ENCODE data around the gene CDK11A.
"Not testable (repeated sequence)": the region's sequence is repeated elsewhere in the genome, so short reads cannot be mapped to it uniquely, and the experiment has no call there.

Gene CDK11A

GRCh38 chr1:1683104-1683905, 40.9 kb downstream of the CDK11A start:
- no peak for DNase-seq (ENCODE audit: low spot score)

- no peak for DNase-seq (ENCODE audit: low spot score)
Measured at GRCh38 chr1:1680912-1681273, 43.3 kb downstream of the CDK11A start.

DNA sequence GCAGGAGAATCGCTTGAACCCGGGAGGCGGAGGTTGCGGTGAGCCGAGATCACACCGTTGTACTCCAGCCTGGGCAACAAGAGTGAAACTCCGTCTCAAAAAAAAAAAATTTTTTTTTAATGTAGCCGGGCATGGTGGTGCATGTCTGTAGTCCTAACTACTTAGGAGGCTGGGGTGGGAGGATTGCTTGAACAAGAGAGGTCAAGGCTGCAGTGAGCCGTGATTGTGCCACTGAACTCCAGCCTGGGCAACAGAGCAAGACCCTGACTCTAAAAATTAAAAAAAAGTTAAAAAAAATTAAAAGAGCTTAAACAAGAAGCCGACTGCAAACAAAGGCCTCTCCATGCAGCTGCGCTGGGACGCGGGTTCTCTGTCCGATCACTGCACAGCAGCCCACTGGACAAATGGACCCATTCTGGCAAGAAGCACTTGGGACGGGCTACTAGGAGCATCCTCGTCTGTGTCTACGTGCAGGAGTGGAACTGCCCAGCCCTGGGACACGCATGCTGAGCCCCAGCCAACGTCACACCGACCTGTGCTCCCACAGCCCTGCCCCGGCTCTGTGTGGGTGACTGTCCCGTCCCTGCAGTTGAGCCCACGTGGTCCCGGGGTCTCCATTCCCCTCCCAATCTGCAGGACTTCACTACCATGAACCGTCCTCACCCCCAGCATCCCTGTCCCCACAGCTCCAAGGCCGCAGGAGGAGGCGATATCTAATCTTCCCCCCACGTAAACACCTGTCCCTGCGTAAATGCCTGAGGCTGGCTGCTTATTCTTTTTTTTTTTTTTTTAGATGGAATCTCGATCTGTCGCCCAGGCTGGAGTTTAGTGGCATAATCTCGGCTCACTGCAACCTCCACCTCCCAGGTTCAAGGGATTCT, 43.9 kb downstream of the CDK11A start:
- DNase-seq (ENCODE audit: low spot score): no peak

DNA sequence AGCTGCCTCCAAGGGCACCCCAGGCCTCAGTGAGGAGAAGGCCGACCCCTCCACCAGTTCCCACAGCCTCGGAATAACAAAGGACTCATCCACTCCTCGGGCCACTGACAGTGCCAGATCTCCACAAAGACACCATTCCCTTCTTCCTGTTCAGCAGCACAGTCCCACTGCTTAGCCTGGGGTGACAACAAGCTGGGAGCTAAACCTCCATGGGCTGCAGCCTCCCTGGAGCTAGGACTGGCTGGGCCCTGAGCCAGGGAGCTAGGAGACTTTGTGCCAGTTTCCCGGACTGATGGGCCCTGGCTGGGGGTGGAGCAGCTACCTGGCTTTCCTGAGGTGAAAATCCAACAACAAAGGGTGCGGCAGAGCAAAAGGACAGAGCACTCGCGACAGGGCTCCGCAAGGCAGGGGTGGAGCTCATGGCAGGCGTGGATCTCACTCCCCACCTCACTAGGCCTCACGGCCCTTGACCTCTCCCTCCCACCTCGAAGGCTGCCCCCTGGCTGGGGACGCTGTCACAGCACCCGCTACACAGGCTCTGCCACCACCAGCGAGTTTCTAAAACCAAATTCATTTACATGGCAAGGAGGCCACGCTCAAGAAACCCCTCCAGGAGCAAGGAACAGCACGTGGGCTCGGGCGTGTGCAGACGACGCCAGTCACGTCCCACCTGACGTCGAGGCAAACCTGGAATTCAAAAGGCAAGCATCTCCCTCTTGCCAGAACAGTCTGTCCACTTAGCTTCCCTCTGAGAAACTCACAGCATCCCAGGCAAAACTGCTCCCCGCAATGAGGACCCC, 45.4 kb downstream of the CDK11A start:
- DNase-seq (ENCODE audit: low spot score): peak; percentile 47

DNA sequence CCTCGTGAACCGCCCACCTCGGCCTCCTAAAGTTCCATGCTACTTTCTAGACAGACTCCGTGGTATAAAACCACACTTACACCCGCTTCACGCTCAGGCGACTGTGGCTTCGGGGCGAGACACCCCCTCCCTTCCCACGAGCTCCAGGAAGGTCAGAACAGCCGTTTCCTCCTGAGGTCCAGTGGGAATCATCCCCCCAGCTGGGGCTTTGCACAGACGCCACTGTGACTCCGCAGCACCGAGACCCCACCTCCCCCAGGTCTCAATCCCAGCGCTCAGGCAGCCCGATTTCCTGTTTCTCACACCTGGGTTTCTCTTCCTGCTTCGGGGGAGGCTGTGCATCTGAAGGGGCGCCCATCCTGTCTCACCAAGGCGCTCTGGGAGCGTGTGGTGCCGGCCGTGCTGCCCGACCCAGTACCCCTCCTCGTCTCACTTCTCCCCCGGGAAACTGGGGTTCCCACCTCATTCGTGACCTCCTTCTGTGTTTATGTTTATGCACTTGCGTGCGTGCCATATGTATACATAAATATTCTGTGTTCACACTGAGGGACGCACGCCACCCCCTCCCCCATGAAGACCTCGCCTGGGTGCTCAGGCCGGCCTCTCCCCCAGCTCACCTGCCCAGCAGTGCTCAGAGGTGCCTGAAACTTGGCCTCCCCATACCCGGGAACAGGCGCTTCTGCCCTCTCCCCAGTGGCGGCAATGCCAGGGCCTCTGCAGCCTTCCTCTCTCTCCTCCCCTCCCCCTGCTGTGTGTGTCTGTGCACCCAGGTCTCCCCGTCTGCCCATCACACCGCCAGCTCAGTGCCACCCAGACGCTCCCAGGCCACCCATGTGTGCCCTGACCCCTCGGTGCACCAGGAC, 46.2 kb downstream of the CDK11A start:
- peak; percentile 22 for DNase-seq (ENCODE audit: low spot score)

DNA sequence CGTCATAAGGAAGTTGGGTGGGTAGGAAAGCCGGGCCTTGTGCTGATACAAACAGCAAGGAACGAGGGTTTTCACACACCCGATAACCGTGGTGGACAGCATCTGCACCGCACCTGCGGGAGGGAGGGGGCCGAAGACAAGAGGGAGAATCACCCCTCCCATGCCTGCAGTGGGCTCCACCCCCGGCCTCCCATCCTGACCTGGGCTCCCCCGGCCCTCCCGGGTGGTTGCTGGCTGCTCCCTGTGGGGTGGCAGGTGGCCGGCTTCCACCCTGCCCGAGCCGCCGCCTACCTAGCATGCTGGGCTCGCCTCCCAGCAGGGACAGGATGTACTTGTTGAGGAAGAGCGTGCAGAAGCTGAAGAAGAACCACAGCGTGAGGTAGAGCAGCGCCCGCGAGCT, 48.1 kb downstream of the CDK11A start:
- DNase-seq (ENCODE audit: low spot score): not testable (repeated sequence)

DNA sequence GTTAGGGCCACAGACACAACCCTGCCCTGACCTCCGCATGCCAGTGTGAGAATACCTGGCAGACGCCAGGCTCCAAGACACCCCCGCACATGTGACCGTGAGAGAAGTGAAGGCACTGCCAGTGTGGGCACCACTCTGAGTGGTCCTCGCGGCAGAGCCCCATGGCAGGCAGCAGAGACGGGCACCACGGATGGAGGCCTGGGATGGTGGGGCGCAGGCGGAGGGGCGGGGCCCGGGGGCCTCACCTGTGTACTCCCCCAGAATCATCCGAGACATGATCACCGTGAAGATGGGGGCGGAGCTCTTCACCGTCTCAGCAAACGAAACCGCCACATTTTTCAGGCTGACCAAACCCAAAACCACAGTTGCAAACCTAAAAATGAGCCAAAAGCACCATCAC, 48.9 kb downstream of the CDK11A start:
- DNase-seq (ENCODE audit: low spot score): not testable (repeated sequence)

DNA sequence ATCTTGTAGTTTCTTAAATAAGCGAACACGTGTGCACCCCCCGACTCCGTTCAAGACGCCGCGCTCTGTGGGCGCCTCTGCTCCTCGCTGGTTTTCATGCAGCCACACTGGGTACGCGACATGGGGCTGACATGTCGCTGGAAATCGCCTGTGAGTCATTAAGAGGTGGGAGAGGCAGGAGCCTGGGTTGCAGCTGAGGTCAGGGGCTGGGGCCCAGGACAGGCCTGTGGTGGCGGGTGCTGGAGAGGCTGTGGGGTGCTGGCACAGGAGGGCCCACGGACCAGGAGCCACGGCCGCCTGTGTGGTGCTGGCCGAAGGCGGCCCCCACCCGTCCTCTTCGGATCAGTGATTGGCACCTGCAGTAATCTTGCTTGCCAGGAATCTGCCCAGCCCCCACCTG, 49.4 kb downstream of the CDK11A start:
- DNase-seq (ENCODE audit: low spot score): not testable (repeated sequence)

DNA sequence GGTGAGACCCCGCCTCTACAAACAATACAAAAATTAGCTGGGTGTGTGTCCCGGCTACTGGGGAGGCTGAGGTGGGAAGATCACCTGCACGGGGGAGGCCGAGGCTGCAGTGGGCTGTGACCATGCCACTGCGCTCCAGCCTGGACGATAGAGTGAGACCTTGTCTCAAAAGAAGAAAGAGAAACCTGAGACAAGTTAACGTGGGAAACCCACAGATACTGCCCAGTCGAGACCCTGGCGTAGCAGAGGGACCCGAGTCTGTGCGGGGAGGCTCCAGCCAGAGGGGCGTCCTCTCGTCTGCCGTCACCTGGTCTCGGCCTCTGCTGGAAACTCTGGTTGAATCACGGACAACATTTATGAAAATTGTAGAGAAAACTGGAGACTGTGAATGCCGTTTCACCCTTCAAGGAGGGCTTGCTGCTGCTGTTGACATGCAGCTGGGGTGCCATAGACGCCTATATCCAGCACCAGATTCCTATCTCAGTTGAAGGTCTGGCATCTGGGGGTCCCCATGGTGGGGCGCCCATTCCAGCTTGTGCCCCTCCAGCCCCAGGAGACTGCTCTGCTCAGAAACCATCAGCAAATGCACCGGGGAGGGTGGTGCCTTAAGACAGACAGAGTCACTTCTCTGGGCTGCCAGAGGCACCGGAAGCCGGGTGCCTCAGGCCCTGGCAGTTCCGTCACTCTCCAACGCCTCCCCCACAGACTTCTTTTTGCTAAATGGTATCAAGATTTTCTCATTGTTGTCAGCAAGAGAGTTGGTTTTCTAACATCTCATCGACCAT, 51.8 kb downstream of the CDK11A start:
- DNase-seq (ENCODE audit: low spot score): no peak

DNA sequence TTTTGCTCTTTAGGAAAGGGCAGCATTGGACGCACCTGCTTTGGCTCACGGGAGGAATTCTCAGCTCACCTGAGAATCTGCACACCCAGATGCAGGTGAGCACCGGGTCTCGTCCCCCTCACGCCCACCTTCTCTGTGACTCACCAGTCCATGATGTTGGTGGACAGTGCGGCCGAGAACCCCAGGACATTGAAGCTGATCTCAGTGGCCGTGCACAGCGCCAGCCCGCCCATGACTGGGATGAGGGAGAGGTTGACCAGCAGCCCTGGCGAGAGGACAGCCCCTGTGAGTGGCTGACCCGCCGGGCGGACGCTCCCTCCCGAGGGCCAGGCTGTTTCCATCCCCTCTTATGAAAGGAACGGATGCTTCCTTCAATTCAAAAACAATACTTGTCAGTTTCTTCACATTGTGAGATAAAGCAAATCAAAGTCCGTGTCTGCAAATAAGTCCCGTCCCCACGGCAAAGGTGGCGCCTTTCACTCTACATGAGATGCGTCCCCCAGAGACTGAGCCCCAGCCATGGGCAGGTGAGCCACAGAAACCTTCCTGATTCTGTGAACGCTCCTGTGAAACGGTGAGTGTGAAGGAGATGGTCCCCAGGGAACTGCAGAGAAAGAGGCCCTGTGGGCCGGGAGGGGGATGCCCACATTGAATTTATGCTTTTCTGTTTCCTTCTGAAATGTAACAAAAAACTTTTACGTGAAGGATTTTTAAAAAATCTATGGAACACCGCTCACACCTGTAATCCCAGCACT, 52.6 kb downstream of the CDK11A start:
- peak; percentile 15 for DNase-seq (ENCODE audit: low spot score)

GRCh38 chr1:1670866-1671265, 53.3 kb downstream of the CDK11A start:
- DNase-seq (ENCODE audit: low spot score): peak; percentile 20

GRCh38 chr1:1669468-1670440, 54.4 kb downstream of the CDK11A start:
- peak; percentile 17 for DNase-seq (ENCODE audit: low spot score)

DNA sequence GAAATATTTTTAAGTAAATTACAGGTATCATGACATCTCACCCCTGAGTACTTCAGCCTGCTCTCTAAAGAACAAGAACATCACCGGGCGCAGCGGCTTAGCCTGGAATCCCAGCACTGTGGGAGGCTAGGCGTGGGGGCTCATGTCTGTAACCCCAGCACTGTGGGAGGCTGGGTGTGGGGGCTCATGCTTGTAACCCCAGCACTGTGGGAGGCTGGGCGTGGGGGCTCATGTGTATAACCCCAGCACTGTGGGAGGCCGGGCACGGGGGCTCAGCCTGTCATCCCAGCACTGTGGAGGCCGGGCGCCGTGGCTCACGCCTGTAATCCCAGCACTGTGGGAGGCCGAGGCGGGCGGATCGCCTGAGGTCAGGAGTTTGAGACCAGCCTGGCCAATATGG, 57.6 kb downstream of the CDK11A start:
- no peak for DNase-seq (ENCODE audit: low spot score)

- peak; percentile 60 for DNase-seq (ENCODE audit: low spot score)
Measured at GRCh38 chr1:1665815-1666251, 58.3 kb downstream of the CDK11A start.

DNA sequence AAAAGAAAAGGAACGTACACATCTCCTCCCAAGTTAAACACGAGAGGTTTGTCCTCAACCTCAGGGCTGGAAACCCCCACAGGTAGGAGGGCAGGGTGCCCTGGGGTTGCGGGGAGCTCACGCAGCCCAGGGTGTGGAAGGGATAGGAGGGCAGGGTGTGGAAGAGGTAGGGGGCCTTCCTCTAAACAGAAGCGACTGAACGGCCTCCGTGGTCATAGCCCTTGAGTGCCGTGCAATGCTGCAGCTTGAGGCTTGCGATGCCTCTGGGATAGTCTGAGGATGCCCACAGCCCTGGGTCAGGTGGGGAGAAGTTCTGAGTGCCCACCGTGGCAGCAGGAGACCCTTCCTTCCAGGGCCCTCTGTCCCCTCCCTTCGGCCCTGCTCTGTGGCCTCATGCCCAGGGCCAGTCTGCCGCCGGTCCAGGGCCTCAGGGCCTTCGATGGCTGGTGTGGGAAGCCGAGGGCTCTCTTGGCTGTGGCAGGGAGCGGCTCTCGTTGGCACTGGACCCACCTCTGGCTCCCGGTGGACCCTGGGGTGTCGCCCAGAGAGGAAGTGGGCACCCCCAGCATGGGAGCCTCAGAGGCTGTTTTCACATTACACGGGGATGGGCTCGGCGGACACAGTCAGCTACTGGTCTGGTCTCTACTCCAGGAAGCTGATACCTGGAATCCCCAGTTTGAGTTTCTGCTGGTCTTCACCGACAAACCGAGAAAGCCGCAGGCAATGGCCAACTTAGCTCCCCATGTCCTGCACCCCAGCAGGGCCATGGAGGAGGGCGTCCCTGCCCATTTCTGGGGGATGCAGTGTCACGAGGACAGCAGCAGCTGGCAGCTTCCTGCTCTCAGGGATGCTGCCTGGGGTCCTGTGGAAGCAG, 59.0 kb downstream of the CDK11A start:
- no peak for DNase-seq (ENCODE audit: low spot score)

DNA sequence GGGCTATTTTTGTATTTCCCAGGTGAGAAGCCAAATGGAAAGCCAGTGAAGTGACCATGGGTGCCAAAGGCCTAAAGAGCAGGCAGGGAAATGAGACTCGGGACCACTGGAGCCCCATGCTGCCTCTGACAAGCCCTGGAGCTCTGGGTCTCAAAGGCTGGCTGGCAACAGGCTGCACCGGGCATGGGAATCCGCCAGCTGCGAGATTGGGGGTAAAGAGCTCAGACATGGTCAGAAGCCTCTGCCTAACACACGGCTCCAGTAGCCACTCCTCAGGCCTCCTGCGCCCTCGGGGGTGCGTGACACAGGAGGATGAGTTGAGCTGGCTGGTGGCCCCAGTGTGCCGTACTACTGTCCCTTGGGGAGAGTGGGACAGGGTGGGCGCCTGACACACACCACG, 59.8 kb downstream of the CDK11A start:
- DNase-seq (ENCODE audit: low spot score): not testable (repeated sequence)

DNA sequence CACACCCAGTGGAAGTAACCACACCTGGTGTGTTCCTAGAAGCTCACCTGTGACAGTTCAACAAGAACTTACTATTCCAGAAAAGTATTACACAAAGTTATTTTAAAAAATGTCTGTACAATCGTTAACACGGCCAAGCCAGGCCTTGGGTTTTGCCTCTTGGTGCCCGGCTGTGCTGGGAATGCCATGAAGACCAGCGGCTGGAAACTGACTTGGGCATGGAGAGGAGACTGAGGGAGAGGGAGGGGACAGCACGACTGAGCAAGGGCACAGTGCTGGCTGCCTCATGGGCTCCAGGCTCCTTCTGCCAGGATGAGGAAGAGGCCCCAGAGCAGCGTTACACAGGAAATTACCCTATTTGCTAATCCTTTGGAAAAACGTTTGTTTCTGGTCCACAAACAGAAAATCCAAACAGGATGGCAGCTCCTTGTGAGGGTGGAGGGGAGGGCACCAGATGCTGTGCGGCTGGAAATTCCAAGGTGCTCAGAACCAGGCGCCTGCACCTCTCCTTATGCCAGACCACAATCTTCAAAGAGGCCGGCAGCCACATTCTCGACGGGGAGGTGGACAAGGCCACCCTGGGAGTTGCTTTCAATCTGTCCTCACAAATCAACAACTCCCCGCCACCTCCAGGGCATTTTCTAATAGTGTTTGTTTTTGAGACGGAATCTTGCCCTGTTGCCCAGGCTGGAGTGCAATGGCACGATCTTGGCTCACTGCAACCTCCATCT, 61.2 kb downstream of the CDK11A start:
- DNase-seq (ENCODE audit: low spot score): not testable (repeated sequence)

Data from D341Med (cell line).